ES-I3 (cell line): Measurements from ENCODE around the gene VPS37B.
"Not testable (repeated sequence)": the region's sequence is repeated elsewhere in the genome, so short reads cannot be mapped to it uniquely, and the experiment has no call there.

Experiments used
- H3K36me3 ChIP-seq: 2 replicates; pipeline ENCODE4 v1.6.1; 2013; ENCODE audit warnings: mild to moderate bottlenecking, low read length, control low read depth, moderate library complexity; ENCODE audit not compliant: insufficient read depth
- H3K4me1 ChIP-seq: 2 replicates; pipeline ENCODE4 v1.6.1; 2013; ENCODE audit warnings: mild to moderate bottlenecking, control low read depth, low read length; ENCODE audit not compliant: insufficient read depth
- H3K9ac ChIP-seq: 2 replicates; pipeline ENCODE4 v1.6.1; 2013; ENCODE audit warnings: low read depth, mild to moderate bottlenecking, low read length, moderate library complexity
- H3K9me3 ChIP-seq: 2 replicates; pipeline ENCODE4 v1.6.1; 2013; ENCODE audit warnings: mild to moderate bottlenecking, low read length, moderate library complexity; ENCODE audit not compliant: control insufficient read depth, insufficient read depth

The VPS37B gene

GRCh38 chr12:122895704-122896636 is at the start of gene VPS37B:
TSS of gene VPS37B (minus strand) at chr12:122896124. CDS start at chr12:122896062, 62 bp downstream.
- no peaks in the 10 kb centered on the region for H3K36me3 ChIP-seq
- no peaks in the 10 kb centered on the region for H3K9me3 ChIP-seq
- H3K4me1 ChIP-seq, result peaks cover 24% of the 10 kb centered on the region
- H3K9ac ChIP-seq, result peak within 1 kb of the TSS; percentile 94

- no peak overlapping the region for H3K9ac ChIP-seq
- peaks cover 10% of the 10 kb centered on the region; the same call in 1 of the 2 replicates for H3K4me1 ChIP-seq
- H3K36me3 ChIP-seq, result no peaks in the 10 kb centered on the region
- no peaks in the 10 kb centered on the region for H3K9me3 ChIP-seq
These were observed 49.0 kb upstream of the VPS37B start for GRCh38 chr12:122944605-122945592.

GRCh38 chr12:122943196-122943595 is 47.3 kb upstream of the VPS37B start:
- Histone ChIP-seq H3K9ac (no peak overlapping the region), H3K4me1 (peaks cover 10% of the 10 kb centered on the region; the same call in 1 of the 2 replicates), H3K9me3 (no peaks in the 10 kb centered on the region)

GRCh38 chr12:122942637-122943036 is 46.7 kb upstream of the VPS37B start:
- Histone ChIP-seq H3K9ac (no peak overlapping the region), H3K36me3 (no peaks in the 10 kb centered on the region), H3K4me1 (peaks cover 10% of the 10 kb centered on the region; the same call in 1 of the 2 replicates), H3K9me3 (no peaks in the 10 kb centered on the region)

More at GRCh38 chr12:122943196-122943595, 47.3 kb upstream of the VPS37B start:
- no peaks in the 10 kb centered on the region for H3K36me3 ChIP-seq

- not testable (repeated sequence) for H3K4me1 ChIP-seq, H3K9me3 ChIP-seq, H3K36me3 ChIP-seq, H3K9ac ChIP-seq
These were observed 45.4 kb upstream of the VPS37B start for GRCh38 chr12:122941351-122941750.

GRCh38 chr12:122939125-122939524 is 43.2 kb upstream of the VPS37B start:
- no peaks in the 10 kb centered on the region for H3K4me1 ChIP-seq
- no peak overlapping the region for H3K9ac ChIP-seq
- H3K36me3 ChIP-seq, result no peaks in the 10 kb centered on the region
- no peaks in the 10 kb centered on the region for H3K9me3 ChIP-seq

- Histone ChIP-seq H3K4me1 (no peaks in the 10 kb centered on the region), H3K9me3 (no peaks in the 10 kb centered on the region), H3K36me3 (no peaks in the 10 kb centered on the region), H3K9ac (no peak overlapping the region)
These were observed 41.7 kb upstream of the VPS37B start for GRCh38 chr12:122937622-122938091.

- Histone ChIP-seq H3K4me1 (no peaks in the 10 kb centered on the region), H3K36me3 (no peaks in the 10 kb centered on the region), H3K9ac (no peak overlapping the region)
These were observed 39.4 kb upstream of the VPS37B start for GRCh38 chr12:122935318-122935717.

GRCh38 chr12:122934722-122935121 is 38.8 kb upstream of the VPS37B start:
- H3K9me3 ChIP-seq, result no peaks in the 10 kb centered on the region
- no peaks in the 10 kb centered on the region for H3K4me1 ChIP-seq
- no peaks in the 10 kb centered on the region for H3K36me3 ChIP-seq
- H3K9ac ChIP-seq, result no peak overlapping the region

More at GRCh38 chr12:122935318-122935717, 39.4 kb upstream of the VPS37B start:
- no peaks in the 10 kb centered on the region for H3K9me3 ChIP-seq

- H3K9ac ChIP-seq, result no peak overlapping the region
- H3K36me3 ChIP-seq, result no peaks in the 10 kb centered on the region
- no peaks in the 10 kb centered on the region for H3K4me1 ChIP-seq
- H3K9me3 ChIP-seq, result no peaks in the 10 kb centered on the region
These were observed 36.3 kb upstream of the VPS37B start for GRCh38 chr12:122932207-122932606.

- no peaks in the 10 kb centered on the region for H3K9me3 ChIP-seq
- no peaks in the 10 kb centered on the region for H3K4me1 ChIP-seq
- H3K9ac ChIP-seq, result no peak overlapping the region
- no peaks in the 10 kb centered on the region for H3K36me3 ChIP-seq
These were observed 33.9 kb upstream of the VPS37B start for GRCh38 chr12:122929812-122930211.

- Histone ChIP-seq H3K4me1 (no peaks in the 10 kb centered on the region), H3K9ac (no peak overlapping the region)
These were observed 33.2 kb upstream of the VPS37B start for GRCh38 chr12:122929148-122929538.

GRCh38 chr12:122928404-122929147 is 32.7 kb upstream of the VPS37B start:
- Histone ChIP-seq H3K9ac (no peak overlapping the region), H3K9me3 (no peaks in the 10 kb centered on the region), H3K4me1 (no peaks in the 10 kb centered on the region), H3K36me3 (no peaks in the 10 kb centered on the region)

More at GRCh38 chr12:122929148-122929538, 33.2 kb upstream of the VPS37B start:
- Histone ChIP-seq H3K36me3 (no peaks in the 10 kb centered on the region), H3K9me3 (no peaks in the 10 kb centered on the region)
